HepG2 (cell line): ENCODE data around the gene CTNND1. TPM values are rescaled to one million over a fixed set of nuclear protein-coding genes. Genes with fewer than 3 reads are reported as not detected.

Source experiments
- ATAC-seq: fragments of 200-7000 bp; cut with Tn5 transposase; 3 replicates; pipeline ENCODE4 v1.9.1; 2020; ENCODE audit warnings: mild to moderate bottlenecking, moderate library complexity
- BruUV-seq: library from RNA; stranded (reverse); fragments of 400-500 nt; replicated peaks from 2 replicates; lab custom pipeline; 2021; lab: Mats Ljungman, UMichigan
- CTCF ChIA-PET: fragments of 300-600 bp; formaldehyde crosslinking; extraction: SDS; loops from one replicate; lab custom pipeline; 2021; ENCODE audit warnings: low total read pairs, inconsistent platforms, low intra/inter-chr PET ratio; lab: Yijun Ruan, JAX
- POLR2A ChIA-PET: fragments of 350-600 bp; sonication (Branson Sonifier 250); formaldehyde crosslinking; loops from one replicate; lab custom pipeline; 2020; ENCODE audit warnings: antibody characterized with exemption, inconsistent platforms; lab: Yijun Ruan, JAX
- DNase-seq: peaks from one replicate; pipeline ENCODE4 v3.0.0-alpha.2; 2015; ENCODE audit warnings: low spot score
- FAIRE-seq: peaks from 3 replicates; lab custom pipeline; 2011; peaks lifted over from hg19 to GRCh38; lab: Jason Lieb, UNC
- H2AFZ ChIP-seq: one replicate; pipeline ENCODE4 v1.6.1; 2011; ENCODE audit warnings: low read length, inconsistent platforms
- H3K27ac ChIP-seq: fragments of 300-600 bp; 3 replicates; pipeline ENCODE4 v1.8.0; 2011; ENCODE audit warnings: mixed run types, mild to moderate bottlenecking, mixed read lengths, low read length, inconsistent platforms; ENCODE audit not compliant: insufficient read depth; ENCODE audit errors: extremely low read length
- H3K27me3 ChIP-seq, 2 experiments: fragments of 200-600 bp in 1 of 2; 2 replicates in 1 of 2; 3 replicates in 1 of 2; pipeline versions ENCODE4 v1.6.0 to v1.8.0; 2011; ENCODE audit warnings: low read length in 2 of 2, mild to moderate bottlenecking in 2 of 2, moderate library complexity in 2 of 2, inconsistent platforms in 1 of 2; ENCODE audit not compliant: insufficient read depth in 2 of 2, control insufficient read depth in 1 of 2
- H3K36me3 ChIP-seq, 2 experiments: fragments of 200-600 bp in 1 of 2; replicated peaks in 1 of 2; 2 replicates in 1 of 2; 3 replicates in 1 of 2; pipeline versions ENCODE4 v1.5.1 to v1.8.0; 2011; ENCODE audit warnings: low read length in 2 of 2, inconsistent platforms in 1 of 2; ENCODE audit not compliant: insufficient read depth in 2 of 2, control insufficient read depth in 1 of 2
- H3K4me1 ChIP-seq: 2 replicates; pipeline ENCODE4 v1.5.1; 2012; ENCODE audit warnings: low read length, inconsistent platforms; ENCODE audit not compliant: insufficient read depth
- H3K4me2 ChIP-seq: 2 replicates; pipeline ENCODE4 v1.6.0; 2011; ENCODE audit warnings: low read depth, low read length, inconsistent platforms
- H3K4me3 ChIP-seq, 3 experiments: fragments of 200-600 bp in 1 of 3; sonication (generic), shearing (Covaris generic) in 1 of 3; replicated peaks in 1 of 3; 2 replicates each; pipeline ENCODE4 v1.5.1; 2011 to 2016; ENCODE audit warnings: low read length in 3 of 3, inconsistent platforms in 2 of 3, low read depth in 2 of 3, mild to moderate bottlenecking in 2 of 3, control low read depth in 1 of 3, mixed read lengths in 1 of 3; ENCODE audit not compliant: insufficient read depth in 1 of 3
- H3K79me2 ChIP-seq: one replicate; pipeline ENCODE4 v1.6.1; 2011; ENCODE audit warnings: low read length, inconsistent platforms; ENCODE audit not compliant: insufficient read depth
- H3K9ac ChIP-seq: 2 replicates; pipeline ENCODE4 v1.6.0; 2011; ENCODE audit warnings: mild to moderate bottlenecking, low read depth, low read length, inconsistent platforms; ENCODE audit not compliant: insufficient read depth
- H3K9me3 ChIP-seq: 2 replicates; pipeline ENCODE4 v1.5.1; 2012; ENCODE audit warnings: mild to moderate bottlenecking, low read length
- H4K20me1 ChIP-seq: 2 replicates; pipeline ENCODE4 v1.6.0; 2011; ENCODE audit warnings: inconsistent platforms, mild to moderate bottlenecking, low read length, moderate library complexity; ENCODE audit not compliant: insufficient read depth
- ARID5B ChIP-seq: IDR thresholded peaks from 2 replicates; pipeline ENCODE4 v1.4.0; 2020; ENCODE audit warnings: mild to moderate bottlenecking, missing genetic modification reagents
- CEBPG ChIP-seq: IDR thresholded peaks from 2 replicates; pipeline ENCODE4 v1.6.1; 2016
- CERS6 ChIP-seq: sonication (generic); formaldehyde crosslinking; IDR thresholded peaks from 2 replicates; pipeline ENCODE4 v1.5.0; 2020; ENCODE audit warnings: missing genetic modification reagents
- HDAC1 ChIP-seq: sonication (generic); formaldehyde crosslinking; IDR thresholded peaks from 2 replicates; pipeline ENCODE4 v1.5.1; 2020; ENCODE audit warnings: mild to moderate bottlenecking, missing genetic modification reagents
- MYNN ChIP-seq: sonication (generic); formaldehyde crosslinking; IDR thresholded peaks from 2 replicates; pipeline ENCODE4 v1.4.0; 2020; ENCODE audit warnings: mild to moderate bottlenecking, low read depth, missing genetic modification reagents
- SMYD3 ChIP-seq: sonication (generic); formaldehyde crosslinking; IDR thresholded peaks from 2 replicates; pipeline ENCODE4 v1.8.1; 2023; ENCODE audit warnings: mild to moderate bottlenecking, missing genetic modification reagents
- SOX6 ChIP-seq, 2 experiments: fragments of 450-650 bp in 1 of 2; sonication (generic) in 1 of 2; formaldehyde crosslinking in 1 of 2; IDR thresholded peaks; 2 replicates each; pipeline versions ENCODE4 v1.4.0 to v1.6.1; 2017 to 2020; ENCODE audit warnings: antibody characterized with exemption in 1 of 2, mild to moderate bottlenecking in 1 of 2, missing genetic modification reagents in 1 of 2
- SRY ChIP-seq: sonication (generic); formaldehyde crosslinking; IDR thresholded peaks from 2 replicates; pipeline ENCODE4 v1.8.0; 2022; ENCODE audit warnings: mild to moderate bottlenecking, missing genetic modification reagents
- ZBTB46 ChIP-seq: sonication (generic); formaldehyde crosslinking; IDR thresholded peaks from 2 replicates; pipeline ENCODE4 v1.4.0; 2020; ENCODE audit warnings: mild to moderate bottlenecking, missing genetic modification reagents, borderline replicate concordance
- ZNF383 ChIP-seq: sonication (generic); formaldehyde crosslinking; IDR thresholded peaks from 2 replicates; pipeline ENCODE4 v1.4.0; 2020; ENCODE audit warnings: missing genetic modification reagents, mild to moderate bottlenecking, borderline replicate concordance
- ZNF589 ChIP-seq: sonication (generic); formaldehyde crosslinking; conservative IDR thresholded peaks from 2 replicates; pipeline ENCODE4 v1.8.0; 2022; ENCODE audit warnings: mild to moderate bottlenecking, moderate library complexity, missing genetic modification reagents
- ZNF724P ChIP-seq: sonication (generic); formaldehyde crosslinking; IDR thresholded peaks from 2 replicates; pipeline ENCODE4 v1.8.0; 2022; ENCODE audit warnings: missing genetic modification reagents, borderline replicate concordance
- WGBS: methylation state at CpG from one replicate; pipeline ENCODE4 v1.1.6; 2017; ENCODE audit warnings: low lambda C conversion rate; 5-methylcytosine and 5-hydroxymethylcytosine counted together
- in situ Hi-C: cut with HindIII; loops from 2 replicates; pipeline ENCODE4 v1.10.0; 2017; ENCODE audit warnings: low pct_unique_long_range_greater_than_20kb; ENCODE audit not compliant: extremely low pct_ligation_motif_present
- intact Hi-C: fragments of 100-400 bp; cut with micrococcal nuclease; formaldehyde crosslinking; loops from one replicate; pipeline ENCODE4 v1.10.0; 2022; ENCODE audit not compliant: unreplicated experiment
- polyA plus RNA-seq, 8 experiments: library from polyadenylated mRNA; depleted of rRNA in 3 of 8; stranded (reverse) in 7 of 8; unstranded in 1 of 8; fragments of >200 nt; fragmentation: Illumina TruSeq in 4 of 8; extraction: Trizol in 4 of 8; gene quantifications; 2 replicates each; pipeline versions ENCODE4 v1.2.1 to v1.2.3, GENCODE V29; 2011 to 2016; ENCODE audit warnings: low read depth in 4 of 8, missing spikeins in 1 of 8, mixed read lengths in 1 of 8; ENCODE audit not compliant: insufficient read depth in 1 of 8
- total RNA-seq, 5 experiments: library from RNA; depleted of rRNA; stranded (reverse); fragments of >200 nt; fragmentation: Illumina TruSeq; extraction: Trizol; gene quantifications; 2 replicates each; pipeline ENCODE4 v1.2.3, GENCODE V29; 2016; ENCODE audit warnings: low read depth in 1 of 5
- TF ChIP-seq, protein P1 (sequence below): sonication (generic); formaldehyde crosslinking; IDR thresholded peaks from 2 replicates; pipeline ENCODE4 v1.5.0; 2020; ENCODE audit warnings: missing genetic modification reagents

CTNND1 gene
- total and polyA plus RNA-seq, 2 of the 13 experiments (the other 11 are each of a cell fraction or from before 2014, with no cell fraction given), result 117 to 128 TPM

DNA sequence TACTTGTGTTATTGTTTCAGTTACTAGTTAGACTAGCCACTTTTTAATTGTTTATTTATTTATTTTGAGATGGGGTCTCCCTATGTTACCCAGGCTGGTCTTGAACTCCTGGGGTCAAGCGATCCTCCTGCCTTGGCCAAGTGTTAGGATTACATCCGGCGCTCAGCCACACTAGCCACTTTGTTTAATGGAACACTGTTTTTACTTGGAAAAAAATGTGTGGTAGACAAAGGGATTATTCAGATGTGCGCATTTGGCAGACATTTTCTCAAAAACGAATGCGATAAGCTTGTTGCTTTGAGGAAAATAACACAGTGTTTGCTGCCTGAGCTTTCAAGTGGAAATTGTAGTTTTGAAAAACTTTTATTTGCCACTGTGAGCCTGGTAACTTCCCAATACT, 51.0 kb downstream of the CTNND1 start (continued):
- TF ChIP-seq SRY, result no peak
- TF ChIP-seq CEBPG, result no peak
- no peak for TF ChIP-seq SMYD3

DNA sequence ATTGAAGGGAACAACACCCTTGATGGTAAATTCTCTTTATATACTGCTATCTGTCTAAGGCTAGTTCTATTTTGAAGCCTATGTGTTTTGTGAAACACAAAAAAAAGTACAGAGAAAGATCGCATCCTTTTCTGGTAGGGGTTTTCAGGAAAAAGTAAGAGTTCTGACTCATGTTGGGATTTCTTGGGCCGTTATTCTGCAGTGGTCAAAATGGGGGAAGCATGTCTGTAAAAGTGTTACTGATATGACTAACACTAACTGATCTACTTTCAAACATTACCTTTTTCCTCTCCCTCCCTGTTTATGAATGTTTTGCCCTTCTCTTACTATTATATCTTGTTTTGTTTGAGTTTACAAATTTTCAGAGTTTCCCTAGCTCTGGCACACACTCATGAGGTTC, 53.9 kb downstream of the CTNND1 start:
- peaks cover 15% of the 10 kb centered on the region for H3K4me1 ChIP-seq
- no peak overlapping the region for H3K27ac ChIP-seq
- no peaks in the 10 kb centered on the region for H4K20me1 ChIP-seq
- no peak overlapping the region for H2AFZ ChIP-seq
- H3K4me2 ChIP-seq, result no peak overlapping the region
- FAIRE-seq, result no peak
- BruUV-seq, result no TSS peak
- no peaks in the 10 kb centered on the region for H3K9me3 ChIP-seq
- intact Hi-C loops (loop anchor here (5.0 kb wide), 1 partner anchor 472 kb away; no protein-coding TSS in a partner anchor), in situ Hi-C loops (no loop called here)
- ChIA-PET CTCF (no interaction called here), POLR2A (no interaction called here)
- no peak overlapping the region for H3K9ac ChIP-seq
- H3K36me3 ChIP-seq, result peaks cover 20 to 69% of the 10 kb centered on the region in 2 experiments
- no peak for DNase-seq
- H3K79me2 ChIP-seq, result no peaks in the 10 kb centered on the region
- H3K4me3 ChIP-seq, result no peak overlapping the region
- H3K27me3 ChIP-seq, result no peaks in the 10 kb centered on the region
- 94% methylated on average over 2 of the region's 2 CpGs for WGBS
- no peak for ATAC-seq
- TF ChIP-seq ZNF383 (CRISPR knock-in tag) (no peak), ZBTB46 (CRISPR knock-in tag) (no peak), ZNF589 (CRISPR knock-in tag) (no peak), SOX6 (IDR thresholded peaks at IDR 0.05) (no peak), SOX6 (CRISPR knock-in tag; IDR thresholded peaks at IDR 0.05) (no peak), MYNN (CRISPR knock-in tag) (no peak), ARID5B (CRISPR knock-in tag) (no peak), ZNF724P (CRISPR knock-in tag) (no peak), CERS6 (CRISPR knock-in tag) (no peak), HDAC1 (CRISPR knock-in tag) (no peak)
- TF ChIP-seq, protein P1, sequence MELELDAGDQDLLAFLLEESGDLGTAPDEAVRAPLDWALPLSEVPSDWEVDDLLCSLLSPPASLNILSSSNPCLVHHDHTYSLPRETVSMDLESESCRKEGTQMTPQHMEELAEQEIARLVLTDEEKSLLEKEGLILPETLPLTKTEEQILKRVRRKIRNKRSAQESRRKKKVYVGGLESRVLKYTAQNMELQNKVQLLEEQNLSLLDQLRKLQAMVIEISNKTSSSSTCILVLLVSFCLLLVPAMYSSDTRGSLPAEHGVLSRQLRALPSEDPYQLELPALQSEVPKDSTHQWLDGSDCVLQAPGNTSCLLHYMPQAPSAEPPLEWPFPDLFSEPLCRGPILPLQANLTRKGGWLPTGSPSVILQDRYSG (CRISPR knock-in tag), result no peak
